ENCODE measurements around the gene RPL28.

- no peak for TF ChIP-seq CTCF (IDR thresholded peaks at IDR 0.05; ENCODE audit: low read depth, low read length, missing input control)
- TF ChIP-seq ATF3 (IDR thresholded peaks at IDR 0.05), result no peak
These were observed 33.4 kb downstream of the RPL28 start for GRCh38 chr19:55419103-55419502.

Measured in liver (tissue), 3 donors.